ENCODE measurements around the gene RTN4RL1.

DNA sequence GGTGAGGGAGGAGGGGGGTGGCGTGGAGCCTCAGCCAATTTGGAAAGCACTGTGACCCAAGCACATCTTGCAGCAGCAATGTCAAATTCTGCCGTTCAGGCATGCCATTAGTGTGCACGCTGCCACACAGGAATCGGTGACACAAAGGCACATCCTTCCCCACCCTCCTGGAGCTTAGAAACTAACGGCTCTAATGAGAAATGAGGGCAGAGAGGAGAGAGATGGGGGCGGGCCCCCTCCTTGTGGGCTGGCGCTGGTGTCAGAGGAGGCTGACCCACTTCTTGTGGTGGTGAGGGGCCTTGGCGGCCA is 94.8 kb downstream of the RTN4RL1 start:
- TF ChIP-seq, protein P1, sequence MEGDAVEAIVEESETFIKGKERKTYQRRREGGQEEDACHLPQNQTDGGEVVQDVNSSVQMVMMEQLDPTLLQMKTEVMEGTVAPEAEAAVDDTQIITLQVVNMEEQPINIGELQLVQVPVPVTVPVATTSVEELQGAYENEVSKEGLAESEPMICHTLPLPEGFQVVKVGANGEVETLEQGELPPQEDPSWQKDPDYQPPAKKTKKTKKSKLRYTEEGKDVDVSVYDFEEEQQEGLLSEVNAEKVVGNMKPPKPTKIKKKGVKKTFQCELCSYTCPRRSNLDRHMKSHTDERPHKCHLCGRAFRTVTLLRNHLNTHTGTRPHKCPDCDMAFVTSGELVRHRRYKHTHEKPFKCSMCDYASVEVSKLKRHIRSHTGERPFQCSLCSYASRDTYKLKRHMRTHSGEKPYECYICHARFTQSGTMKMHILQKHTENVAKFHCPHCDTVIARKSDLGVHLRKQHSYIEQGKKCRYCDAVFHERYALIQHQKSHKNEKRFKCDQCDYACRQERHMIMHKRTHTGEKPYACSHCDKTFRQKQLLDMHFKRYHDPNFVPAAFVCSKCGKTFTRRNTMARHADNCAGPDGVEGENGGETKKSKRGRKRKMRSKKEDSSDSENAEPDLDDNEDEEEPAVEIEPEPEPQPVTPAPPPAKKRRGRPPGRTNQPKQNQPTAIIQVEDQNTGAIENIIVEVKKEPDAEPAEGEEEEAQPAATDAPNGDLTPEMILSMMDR (conservative IDR thresholded peaks at IDR 0.05), result no peak
- TF ChIP-seq ZFX (IDR thresholded peaks at IDR 0.05), result no peak

Data from C4-2B (cell line).